NCI-H2196 treated with DMSO at 0.1 percent for 48 hours (cell line): ENCODE results near the gene ZNF791.
"Not testable (repeated sequence)": the region's sequence is repeated elsewhere in the genome, so short reads cannot be mapped to it uniquely, and the experiment has no call there.

ENCODE experiments used
- DNase-seq: peaks from one replicate; lab custom pipeline; 2025; ENCODE audit not compliant: unreplicated experiment; lab: John Stamatoyannopoulos, UW

The ZNF791 gene

DNA sequence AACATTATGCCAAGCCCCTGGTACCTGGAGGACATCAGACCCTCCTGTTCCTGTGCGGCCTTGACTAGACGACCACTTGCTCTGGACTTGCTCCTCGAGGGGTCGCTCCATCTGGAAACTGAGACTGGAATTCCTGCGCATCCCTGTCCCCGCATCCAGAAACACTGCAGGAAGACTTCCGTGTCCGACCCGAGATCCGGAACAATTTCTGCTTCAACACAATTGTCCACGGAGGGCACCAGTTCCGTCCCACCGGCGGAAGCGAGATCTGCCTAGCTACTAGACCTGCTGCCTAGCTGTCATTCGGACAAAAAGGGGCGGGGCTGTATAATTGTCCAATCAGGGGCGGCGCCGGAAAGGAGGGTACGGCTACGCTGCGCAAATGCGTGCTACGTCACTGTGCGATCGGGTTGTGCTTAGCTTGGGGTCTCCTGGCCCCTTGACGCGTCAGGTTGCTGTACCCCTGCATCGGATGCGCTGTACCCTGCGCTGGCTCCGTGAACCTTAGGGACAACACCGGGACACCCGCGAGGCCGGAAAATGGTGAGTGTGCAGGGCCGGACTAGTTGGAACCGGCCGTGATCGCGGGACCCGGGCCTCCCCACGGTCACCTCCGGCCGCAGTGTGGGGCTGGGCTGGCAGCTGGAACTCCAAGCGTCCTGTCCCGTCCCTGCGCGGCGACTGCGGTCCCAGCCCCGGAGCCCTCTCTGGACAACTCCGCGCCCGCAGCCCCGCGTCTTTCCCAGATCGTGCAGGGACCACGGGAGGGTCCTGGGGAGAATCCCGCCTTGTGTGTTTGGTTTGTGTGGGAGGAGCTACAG, at the start of gene ZNF791, which contains the start of gene ZNF490:
TSS of gene ZNF791 (plus strand) at position 381 of the 821 bp plus-strand sequence. CDS start at position 541, 160 bp downstream.
TSS of gene ZNF490 (minus strand) at position 274 of the 821 bp plus-strand sequence. CDS start at position 141, 133 bp downstream.
- DNase-seq = peak; percentile 96

DNA sequence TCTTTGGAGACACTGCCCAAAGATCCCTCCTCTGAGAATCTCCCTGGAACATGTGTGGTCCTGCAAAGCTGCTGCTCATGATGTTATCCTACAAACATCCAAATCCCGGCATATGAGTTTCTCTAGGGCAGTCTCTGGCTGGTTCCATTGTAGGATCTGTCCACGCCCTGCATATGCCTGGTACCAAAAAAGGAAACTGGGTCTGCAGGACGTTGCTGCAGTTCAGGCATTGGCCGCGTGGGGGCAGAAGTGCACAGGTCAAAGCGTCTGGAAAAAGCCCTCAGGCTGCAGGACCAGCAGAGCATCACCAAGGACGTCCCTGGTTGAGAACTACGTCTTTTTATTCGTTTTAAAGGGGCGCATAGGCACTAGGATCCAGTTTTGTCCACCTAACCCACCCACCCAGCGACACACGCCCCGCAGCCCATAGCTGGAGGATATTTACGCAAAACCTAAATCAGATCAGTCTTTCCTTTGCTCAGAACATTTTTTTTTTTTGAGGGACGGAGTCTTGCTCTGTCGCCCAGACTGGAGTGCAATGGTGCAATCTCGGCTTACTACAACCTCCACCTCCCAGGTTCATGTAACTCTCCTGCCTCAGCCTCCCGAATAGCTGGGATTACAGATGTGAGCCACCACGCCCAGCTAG, 46.6 kb upstream of the ZNF791 start:
- peak; percentile 76 for DNase-seq

DNA sequence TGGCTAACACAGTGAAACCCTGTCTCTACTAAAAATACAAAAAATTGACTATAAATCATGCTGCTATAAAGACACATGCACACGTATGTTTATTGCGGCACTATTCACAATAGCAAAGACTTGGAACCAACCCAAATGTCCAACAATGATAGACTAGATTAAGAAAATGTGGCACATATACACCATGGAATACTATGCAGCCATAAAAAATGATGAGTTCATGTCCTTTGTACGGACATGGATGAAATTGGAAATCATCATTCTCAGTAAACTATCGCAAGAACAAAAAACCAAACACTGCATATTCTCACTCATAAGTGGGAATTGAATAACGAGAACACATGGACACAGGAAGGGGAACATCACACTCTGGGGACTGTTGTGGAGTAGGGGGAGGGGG, 44.3 kb upstream of the ZNF791 start:
- not testable (repeated sequence) for DNase-seq

DNA sequence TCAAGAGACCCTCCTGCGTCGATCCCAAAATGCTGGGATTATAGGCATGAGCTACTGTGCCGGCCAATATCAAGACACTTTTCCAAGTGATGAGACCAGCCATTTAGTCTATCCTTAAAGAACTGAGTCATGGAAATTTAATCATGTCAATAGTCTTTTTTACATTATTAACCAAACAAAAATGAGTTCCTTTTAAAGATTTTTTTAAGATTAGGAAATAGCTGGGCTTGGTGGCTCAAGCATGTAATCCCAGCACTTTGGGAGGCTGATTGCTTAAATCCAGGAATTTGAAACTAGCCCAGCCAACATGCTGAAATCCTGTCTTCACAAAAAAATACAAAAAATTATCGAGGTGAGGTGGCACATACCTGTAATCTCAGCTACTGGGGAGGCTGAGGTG, 42.8 kb upstream of the ZNF791 start:
- no peak for DNase-seq

DNA sequence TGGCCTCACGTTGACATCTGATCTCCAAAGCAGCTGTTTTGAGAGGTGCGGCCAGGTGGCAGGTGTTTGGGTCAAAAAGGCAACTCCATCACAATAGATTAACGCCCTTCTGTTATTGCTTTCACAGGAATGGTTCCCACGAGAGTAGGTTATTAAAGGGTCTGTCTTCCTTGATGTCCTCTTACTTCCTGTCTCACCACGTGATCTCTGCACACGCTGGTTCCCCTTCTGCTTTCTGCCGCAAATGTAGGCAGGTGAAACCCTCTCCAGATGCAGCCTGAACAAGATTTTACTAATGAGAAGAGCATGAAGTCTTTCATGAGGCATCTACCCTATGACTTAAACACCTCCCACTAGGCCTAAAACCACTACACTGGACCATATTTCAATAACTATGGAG, 36.7 kb upstream of the ZNF791 start:
- peak; percentile 25 for DNase-seq

DNA sequence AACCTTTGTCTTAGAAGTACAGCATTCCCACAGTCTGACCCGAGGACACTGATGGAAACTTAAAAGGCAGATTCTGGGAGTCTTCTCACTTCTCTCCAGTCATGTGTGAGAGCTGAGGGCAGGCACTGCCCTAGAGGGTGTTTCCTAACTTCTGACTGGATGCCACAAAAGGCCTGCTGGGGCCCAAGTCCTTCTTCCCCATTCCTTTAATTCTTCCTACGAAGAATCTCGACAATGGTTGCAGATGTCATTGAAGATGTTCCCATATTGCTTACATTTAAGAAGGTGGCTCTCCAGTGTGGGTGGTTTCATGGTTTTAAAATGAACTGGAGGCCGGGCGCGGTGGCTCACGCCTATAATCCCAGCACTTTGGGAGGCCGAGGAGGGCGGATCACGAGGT, 32.1 kb upstream of the ZNF791 start:
- no peak for DNase-seq

DNA sequence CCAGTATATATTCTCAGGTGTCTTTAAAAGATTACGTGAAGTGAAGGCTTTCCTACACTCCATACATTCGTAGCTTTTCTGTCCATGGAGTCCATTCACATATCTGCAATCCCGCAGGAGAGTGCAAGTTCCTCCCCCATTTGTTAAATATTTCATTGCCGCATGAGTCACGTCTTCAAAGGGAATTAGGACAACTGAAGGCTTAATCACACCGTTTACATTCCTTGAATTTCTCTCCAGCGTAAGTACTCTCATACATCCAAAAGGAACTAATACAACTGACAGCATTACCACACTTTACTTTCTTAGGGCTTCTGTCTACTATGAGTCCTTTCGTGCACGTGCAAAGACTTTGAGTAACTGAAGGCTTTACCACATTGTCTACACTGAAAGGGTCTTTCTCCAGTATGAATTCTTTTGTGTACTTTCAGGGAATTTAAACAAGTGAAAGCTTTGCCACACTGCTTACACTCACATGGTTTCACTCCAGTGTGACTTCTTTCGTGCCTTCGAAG, 30.5 kb upstream of the ZNF791 start:
- DNase-seq = no peak

DNA sequence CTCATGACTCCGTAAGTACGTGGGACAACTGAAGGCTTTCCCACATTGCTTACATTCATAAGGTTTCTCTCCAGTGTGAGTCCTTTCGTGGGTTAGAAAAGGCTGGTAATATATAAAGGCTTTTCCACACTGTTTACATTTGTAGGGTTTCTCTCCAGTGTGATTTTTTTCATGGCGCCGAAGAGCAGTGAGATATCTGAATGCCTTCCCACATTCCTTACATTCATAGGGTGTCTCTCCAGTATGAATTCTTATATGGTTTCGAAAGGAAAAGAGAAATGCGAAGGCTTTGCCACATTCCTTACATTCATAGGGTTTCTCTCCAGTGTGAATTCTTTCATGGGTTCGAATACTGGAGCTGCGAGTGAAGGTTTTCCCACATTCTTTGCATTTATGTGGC, 29.6 kb upstream of the ZNF791 start:
- no peak for DNase-seq

DNA sequence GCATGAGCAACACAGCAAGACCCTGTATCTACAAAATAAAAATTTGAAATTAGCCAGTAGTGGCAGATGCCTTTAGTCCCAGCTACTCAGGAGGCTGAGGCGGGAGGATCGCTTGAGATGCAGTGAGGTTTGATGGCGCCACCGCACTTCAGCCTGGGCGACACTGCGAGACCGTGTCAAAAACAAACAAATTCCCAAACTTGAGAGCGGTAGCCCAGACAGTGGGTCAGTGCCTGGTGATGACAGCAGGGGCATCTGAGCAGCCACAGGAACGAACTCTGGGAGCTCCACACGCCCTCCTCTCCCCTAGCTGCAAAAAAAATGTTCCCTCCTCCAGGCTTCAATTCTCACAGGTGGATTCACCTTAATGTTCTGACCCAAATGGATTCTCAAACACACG, 14.2 kb upstream of the ZNF791 start:
- no peak for DNase-seq

DNA sequence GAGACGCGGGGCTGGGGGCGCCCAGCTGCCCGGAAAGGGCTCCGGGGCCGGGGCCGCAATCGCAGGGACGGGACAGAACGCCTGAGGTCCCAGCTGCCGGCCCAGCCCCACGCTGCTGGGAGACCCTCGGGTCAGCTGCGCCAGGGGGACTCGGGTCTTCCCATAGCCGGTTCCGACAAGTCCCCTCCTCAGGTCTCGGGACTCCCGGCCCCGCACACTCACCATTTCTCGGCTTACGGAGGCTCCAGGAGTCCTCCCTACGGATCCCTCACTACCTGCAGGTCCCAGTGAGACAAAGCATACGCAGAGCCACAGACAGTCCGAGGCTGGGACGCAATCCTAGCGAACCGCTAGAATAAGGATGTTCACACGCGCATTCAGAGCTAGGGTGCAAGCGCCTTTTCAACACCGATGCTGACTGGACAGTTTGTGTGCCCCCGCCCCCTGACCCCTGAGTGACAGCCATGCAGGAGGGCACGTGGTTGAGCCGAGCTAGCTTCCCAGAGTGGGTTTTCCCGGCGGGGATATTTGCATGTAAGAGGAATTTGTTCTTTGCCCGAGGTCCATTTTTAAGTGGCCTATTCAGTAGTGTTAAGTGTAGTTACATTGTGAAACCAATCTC, 13.7 kb upstream of the ZNF791 start:
- DNase-seq = no peak

DNA sequence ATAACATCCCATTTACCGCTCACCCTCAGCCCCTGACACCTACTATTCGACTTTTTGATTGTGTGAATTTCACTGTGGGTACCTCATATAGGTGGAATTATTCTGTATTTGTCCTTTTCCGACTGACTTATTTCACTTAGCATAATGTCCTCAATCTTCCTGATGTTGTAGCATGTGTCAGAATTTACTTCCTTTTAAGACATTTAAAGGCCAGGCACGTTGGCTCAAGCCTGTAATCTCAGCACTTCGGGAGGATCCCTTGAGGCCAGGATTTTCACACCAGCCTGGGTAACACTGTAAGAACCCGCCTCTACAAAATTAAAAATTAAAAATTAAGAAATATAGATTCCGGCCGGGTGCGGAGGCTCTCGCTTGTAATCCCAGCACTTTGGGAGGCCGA, 13.1 kb upstream of the ZNF791 start:
- DNase-seq = no peak

DNA sequence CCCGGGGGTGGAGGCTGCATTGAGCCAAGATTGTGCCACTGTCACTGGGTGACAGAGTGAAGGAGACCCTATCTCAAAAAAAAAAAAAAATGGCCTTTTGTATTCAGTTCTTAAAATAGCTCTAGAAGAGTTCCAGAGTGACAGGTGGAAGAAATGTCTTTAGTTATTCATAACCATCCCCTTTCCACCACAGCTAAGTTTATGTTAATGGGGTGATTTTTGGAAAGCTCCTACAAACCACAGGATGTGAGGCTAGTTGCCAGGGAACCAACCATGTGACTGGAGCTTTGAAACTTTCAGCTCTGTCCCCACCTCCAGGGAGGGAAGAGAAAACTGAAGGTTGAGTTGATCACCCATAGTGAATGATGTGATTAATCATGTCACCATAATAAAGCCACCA, 7.0 kb upstream of the ZNF791 start:
- DNase-seq = no peak

DNA sequence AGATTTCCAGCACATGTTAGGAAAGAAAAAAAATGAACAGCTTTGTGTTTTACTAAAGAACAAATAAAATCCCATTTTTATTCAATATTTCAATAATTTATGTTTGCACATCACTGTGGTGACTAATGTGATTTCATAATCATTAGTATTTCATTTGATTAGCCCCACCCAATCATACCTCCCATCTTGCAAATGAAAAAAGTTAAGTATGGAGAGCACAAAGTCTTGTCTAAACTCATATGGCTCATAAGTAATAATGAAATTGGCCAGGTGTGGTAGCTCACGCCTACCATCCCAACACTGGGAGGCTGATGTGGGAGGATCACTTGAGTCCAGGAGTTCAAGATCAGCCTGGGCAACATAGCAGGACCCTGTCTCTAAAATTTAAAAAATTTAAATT, 3.9 kb upstream of the ZNF791 start:
- DNase-seq = no peak

DNA sequence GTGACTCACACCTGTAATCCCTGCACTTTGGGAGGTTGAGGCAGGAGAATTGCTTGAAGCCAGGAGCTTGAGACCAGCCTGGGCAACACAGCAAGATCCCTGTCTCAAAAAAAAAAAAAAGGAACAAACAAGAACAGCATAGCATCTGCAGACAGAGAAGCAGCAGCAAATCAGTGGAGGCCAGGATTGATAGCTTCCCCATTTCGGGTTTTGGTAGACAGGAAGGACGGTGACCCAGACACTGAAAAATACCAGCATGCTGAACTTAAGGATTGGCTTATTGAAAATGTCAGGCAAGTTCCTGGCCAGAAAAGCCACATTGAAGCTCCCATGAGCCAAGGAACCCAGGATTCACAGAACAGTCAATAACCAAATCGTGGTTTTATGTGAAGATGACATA, 3.1 kb upstream of the ZNF791 start:
- DNase-seq = no peak

DNA sequence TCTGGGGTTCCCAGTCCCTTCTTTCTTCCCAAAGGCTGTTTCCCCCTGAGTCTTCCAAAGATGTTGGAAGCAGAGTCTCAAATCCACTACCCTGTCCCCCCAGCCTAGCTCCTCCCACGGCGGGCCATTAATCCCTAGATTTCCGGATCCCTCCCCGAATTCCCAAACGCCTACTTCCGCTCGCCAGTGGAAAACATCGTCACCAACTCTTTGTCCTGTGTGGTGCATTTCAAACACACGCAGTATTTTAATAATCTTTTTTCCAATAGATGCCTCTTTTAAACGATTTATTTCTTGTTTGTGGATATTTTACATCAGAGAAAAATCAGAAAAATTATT, 610 bp downstream of the ZNF791 start:
- peak; percentile 32 for DNase-seq

DNA sequence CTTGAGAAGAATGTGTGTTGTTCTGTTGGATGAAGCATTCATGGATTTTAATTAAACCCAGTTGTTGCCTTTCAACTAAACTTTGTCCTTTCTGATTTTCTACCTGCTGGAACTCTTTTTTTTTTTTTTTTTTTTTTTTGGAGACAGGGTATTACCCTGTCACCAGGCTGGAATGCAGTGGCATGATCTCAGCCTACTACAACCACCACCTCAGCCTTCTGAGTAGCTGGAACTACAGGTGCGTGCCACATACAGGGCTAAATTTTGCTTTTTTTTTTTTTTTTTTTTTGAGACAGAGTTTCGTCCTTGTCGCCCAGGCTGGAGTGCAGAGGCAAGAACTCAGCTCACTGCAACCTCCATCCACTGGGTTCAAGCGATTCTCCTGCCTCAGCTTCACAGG, 6.9 kb downstream of the ZNF791 start:
- DNase-seq = no peak

DNA sequence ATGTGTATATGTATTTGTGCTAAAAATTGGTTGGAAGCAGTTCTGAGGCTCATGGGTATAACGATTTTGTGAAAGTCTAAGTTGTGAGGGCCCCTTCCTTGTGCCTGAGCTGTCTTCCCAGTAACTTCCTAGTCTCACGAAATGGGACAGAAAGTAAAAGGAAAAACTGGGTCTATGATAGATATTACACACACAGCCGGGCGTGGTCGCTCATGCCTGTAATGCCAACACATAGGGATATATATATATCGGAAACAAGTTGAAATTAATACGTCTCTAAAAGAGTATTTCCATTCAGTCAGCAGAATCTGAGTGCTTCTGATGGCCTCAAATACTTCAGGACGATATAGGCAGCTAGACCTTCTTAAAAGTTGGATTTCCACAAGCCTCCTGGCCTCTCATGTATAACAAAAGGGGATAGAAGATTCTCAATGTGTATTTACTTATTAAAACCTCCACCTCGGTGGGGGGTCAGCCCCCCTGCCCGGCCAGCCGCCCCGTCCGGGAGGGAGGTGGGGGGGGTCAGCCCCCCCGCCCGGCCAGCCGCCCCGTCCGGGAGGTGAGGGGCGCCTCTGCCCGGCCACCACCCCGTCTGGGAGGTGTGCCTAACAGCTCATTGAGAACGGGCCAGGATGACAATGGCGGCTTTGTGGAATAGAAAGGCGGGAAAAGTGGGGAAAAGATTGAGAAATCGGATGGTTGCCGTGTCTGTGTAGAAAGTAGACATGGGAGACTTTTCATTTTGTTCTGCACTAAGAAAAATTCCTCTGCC, 10.7 kb downstream of the ZNF791 start:
- DNase-seq = not testable (repeated sequence)

DNA sequence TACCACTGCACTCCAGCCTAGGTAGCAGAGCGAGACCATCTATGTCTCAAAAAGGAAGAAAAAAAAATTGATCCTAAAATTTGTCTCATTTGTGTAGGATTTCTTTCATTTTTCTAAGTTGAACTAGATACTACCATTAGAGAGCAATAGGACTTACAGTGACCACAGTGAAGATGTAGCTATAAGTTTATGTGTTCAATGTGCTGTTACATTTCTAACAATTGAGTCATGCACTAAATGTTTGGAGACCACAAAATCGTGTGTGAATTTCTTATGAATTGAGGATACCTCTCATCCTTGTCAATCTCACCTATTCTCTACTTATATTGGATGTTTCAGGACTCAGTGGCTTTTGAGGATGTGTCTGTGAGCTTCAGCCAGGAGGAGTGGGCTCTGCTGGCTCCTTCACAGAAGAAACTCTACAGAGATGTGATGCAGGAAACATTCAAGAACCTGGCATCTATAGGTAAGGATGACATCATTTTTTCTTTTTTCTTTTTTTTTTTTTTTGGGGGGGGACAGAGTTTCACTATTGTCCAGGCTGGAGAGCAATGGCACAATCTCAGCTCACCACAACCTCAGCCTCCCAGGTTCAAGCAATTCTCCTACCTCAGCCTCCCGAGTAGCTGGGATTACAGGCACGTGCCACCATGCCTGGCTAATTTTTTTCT, 12.8 kb downstream of the ZNF791 start:
- DNase-seq = no peak

DNA sequence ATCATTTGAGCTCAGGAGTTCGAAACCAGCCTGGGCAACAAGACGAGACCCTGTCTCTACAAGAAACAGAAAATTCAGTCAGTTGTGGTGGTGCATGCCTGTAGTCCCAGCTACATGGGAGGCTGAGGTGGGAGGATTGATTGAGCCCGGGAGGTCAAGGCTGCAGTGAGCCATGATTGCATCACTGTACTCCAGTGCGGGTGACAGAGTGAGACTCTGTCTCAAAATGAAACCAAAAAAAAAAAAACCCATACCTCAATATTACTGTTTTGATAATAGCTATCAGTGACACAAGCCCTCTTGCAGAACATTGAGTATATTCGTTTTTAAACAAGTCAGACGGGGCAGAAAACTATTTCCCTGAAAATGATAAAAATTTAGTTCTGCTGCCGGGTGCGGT, 16.2 kb downstream of the ZNF791 start:
- no peak for DNase-seq
